Gastrocnemius medialis (tissue), 4 donors: ENCODE results near the gene FNDC3B.

Source experiments
- POLR2A ChIP-seq, 2 donors: fragments of 450-650 bp; IDR thresholded peaks; one replicate each; pipeline ENCODE4 v1.6.1; 2017; ENCODE audit warnings: antibody characterized with exemption in 2 of 2, mild to moderate bottlenecking in 2 of 2, moderate library complexity in 2 of 2
- TF ChIP-seq, protein P1 (sequence below), 5 experiments: fragments of 450-650 bp in 3 of 5; fragments of 200-600 bp in 2 of 5; sonication (generic) in 2 of 5; IDR thresholded peaks in 4 of 5; conservative IDR thresholded peaks in 1 of 5; 1 replicate in 4 of 5; 2 replicates in 1 of 5; pipeline ENCODE4 v1.5.1; 2016 to 2019; ENCODE audit warnings: antibody characterized with exemption in 5 of 5, mild to moderate bottlenecking in 3 of 5, moderate library complexity in 3 of 5

DNA sequence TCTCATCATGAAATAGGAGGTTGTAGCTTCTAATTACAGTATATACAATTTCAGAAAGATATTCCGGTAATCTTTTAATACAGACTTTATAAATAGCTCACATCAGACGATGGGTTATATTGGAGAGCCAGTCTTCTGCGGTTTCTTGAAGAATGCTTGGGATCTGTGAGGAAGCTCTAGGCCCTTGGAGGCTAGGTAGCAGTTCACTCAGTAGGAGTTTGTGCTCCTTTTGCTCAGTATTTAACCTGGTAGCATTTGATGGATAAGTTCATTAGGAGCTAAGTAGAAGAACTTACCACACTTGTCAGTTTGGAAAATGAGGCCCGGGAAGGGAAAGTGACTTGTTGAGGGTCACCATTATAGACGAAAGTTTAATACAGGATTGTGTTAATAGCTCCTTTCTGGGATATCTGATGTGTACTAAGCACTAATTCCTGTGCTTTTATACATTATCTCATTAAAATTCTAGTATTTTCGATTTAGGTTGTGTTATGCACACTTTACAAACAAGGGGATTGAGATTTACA is 2.8 kb downstream of the FNDC3B start:
- TF ChIP-seq, protein P1, sequence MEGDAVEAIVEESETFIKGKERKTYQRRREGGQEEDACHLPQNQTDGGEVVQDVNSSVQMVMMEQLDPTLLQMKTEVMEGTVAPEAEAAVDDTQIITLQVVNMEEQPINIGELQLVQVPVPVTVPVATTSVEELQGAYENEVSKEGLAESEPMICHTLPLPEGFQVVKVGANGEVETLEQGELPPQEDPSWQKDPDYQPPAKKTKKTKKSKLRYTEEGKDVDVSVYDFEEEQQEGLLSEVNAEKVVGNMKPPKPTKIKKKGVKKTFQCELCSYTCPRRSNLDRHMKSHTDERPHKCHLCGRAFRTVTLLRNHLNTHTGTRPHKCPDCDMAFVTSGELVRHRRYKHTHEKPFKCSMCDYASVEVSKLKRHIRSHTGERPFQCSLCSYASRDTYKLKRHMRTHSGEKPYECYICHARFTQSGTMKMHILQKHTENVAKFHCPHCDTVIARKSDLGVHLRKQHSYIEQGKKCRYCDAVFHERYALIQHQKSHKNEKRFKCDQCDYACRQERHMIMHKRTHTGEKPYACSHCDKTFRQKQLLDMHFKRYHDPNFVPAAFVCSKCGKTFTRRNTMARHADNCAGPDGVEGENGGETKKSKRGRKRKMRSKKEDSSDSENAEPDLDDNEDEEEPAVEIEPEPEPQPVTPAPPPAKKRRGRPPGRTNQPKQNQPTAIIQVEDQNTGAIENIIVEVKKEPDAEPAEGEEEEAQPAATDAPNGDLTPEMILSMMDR (IDR thresholded peaks at IDR 0.05 in 4 of 5, conservative IDR thresholded peaks at IDR 0.05 in 1 of 5) = no peak
- TF ChIP-seq POLR2A (IDR thresholded peaks at IDR 0.05) = no peak
